SK-N-SH (cell line): ENCODE data around the gene MED22.

Experiments
- CTCF ChIP-seq: fragments of 200-600 bp; sonication (generic); IDR thresholded peaks from 2 replicates; pipeline ENCODE4 v1.6.1; 2017; ENCODE audit warnings: antibody characterized with exemption, mild to moderate bottlenecking, moderate library complexity
- EP300 ChIP-seq, 2 experiments: IDR thresholded peaks; 2 replicates each; pipeline versions ENCODE4 v1.4.0 to v1.6.1; 2012; ENCODE audit warnings: borderline replicate concordance in 1 of 2, low read depth in 1 of 2, low read length in 1 of 2
- SMC3 ChIP-seq: IDR thresholded peaks from 2 replicates; pipeline ENCODE4 v1.6.1; 2012; ENCODE audit warnings: low read depth, low read length, improper control_type of control experiment
- TAF1 ChIP-seq: IDR thresholded peaks from 2 replicates; pipeline ENCODE4 v1.6.1; 2012; ENCODE audit warnings: low read depth, mild to moderate bottlenecking, low read length, moderate library complexity, borderline replicate concordance
- TEAD4 ChIP-seq: IDR thresholded peaks from 2 replicates; pipeline ENCODE4 v1.4.0; 2012; ENCODE audit warnings: mild to moderate bottlenecking, borderline replicate concordance; ENCODE audit not compliant: insufficient read depth
- TF ChIP-seq, protein P1 (sequence below): fragments of 150-350 bp; IDR thresholded peaks from 2 replicates; pipeline ENCODE4 v1.6.1; 2017; ENCODE audit warnings: antibody characterized with exemption, low read length, low read depth, borderline replicate concordance

DNA sequence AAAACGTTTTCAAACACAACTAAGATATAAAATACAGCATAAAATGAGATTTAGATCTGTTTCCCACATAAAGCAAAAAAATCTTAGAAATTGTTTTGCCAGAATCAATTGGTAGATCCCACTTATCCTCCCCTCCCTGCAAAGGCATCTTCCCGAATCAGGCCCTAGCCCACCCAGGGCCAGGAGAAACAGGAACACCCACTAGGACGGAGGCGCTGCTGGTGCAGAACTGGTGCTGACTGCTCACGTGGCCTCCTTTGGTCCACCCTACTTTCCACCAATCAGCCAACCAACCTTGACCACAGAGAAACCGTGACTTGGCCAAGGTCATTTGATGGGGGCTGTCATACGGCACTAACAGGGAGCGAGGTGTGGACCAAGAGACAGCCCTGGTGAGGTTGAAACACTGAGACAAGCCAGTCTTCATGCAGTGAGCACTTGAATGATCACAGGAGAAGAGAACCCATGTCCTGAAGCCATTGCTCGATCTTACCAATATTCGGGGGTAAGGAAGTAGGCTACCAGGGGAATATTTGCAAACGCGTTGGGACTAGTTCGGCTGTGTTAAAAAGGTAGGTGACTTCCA, 13.7 kb upstream of the MED22 start:
- no peak for TF ChIP-seq SMC3
- TF ChIP-seq, protein P1, sequence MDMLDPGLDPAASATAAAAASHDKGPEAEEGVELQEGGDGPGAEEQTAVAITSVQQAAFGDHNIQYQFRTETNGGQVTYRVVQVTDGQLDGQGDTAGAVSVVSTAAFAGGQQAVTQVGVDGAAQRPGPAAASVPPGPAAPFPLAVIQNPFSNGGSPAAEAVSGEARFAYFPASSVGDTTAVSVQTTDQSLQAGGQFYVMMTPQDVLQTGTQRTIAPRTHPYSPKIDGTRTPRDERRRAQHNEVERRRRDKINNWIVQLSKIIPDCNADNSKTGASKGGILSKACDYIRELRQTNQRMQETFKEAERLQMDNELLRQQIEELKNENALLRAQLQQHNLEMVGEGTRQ = no peak
- TF ChIP-seq EP300 (IDR thresholded peaks at IDR 0.05; ENCODE audit: borderline replicate concordance in 1 of 2, low read depth in 1 of 2, low read length in 1 of 2) = no peak
- TF ChIP-seq CTCF = no peak
- TF ChIP-seq TAF1 = no peak
- no peak for TF ChIP-seq TEAD4
